ENCODE results near the gene PDE4D.

DNA sequence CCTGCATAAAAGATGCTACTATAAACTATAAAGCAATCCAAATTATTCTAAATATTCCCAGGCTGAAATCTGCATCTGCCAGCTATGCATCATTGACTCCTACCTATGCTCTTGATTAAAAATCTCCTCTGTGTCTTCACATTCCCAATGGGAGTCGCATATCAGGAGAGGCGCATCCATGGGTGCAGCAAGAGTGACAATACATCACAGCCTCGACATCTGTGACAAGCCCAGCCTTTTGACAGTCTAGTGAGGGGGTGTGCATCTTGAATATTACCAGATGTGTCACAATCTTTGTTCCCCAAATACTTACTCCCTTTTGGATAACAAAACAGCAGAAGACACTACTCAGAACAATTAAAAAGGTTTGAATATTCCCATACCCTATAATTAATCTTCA is 171.8 kb downstream of the PDE4D start:
- TF ChIP-seq POLR2AphosphoS5 (IDR thresholded peaks at IDR 0.05; ENCODE audit: low read depth, low read length) (no peak), SIN3A (IDR thresholded peaks at IDR 0.05; ENCODE audit: borderline replicate concordance, insufficient read depth, low read length) (no peak), TAF1 (IDR thresholded peaks at IDR 0.05; ENCODE audit: borderline replicate concordance, insufficient read depth, low read length) (no peak), REST (IDR thresholded peaks at IDR 0.05; ENCODE audit: insufficient read depth in 1 of 2, low read depth in 2 of 2, low read length in 2 of 2) (no peak), FOXP2 (optimal IDR thresholded peaks at IDR 0.05; ENCODE audit: borderline replicate concordance, extremely low read depth, extremely low read length, insufficient read depth) (no peak)
